K562 (cell line): ENCODE data around the gene ANKRD61. TPM values are rescaled to one million over a fixed set of nuclear protein-coding genes. Genes with fewer than 3 reads are reported as not detected.
A peak's percentile ranks its signal among the peaks of the same experiment; 100 is the strongest.

Source experiments
- BHLHE40 ChIP-seq: IDR thresholded peaks from 2 replicates; pipeline ENCODE4 v1.6.1; 2011; ENCODE audit warnings: low read length, improper control_type of control experiment
- RB1 ChIP-seq: fragments of 450-650 bp; IDR thresholded peaks from 2 replicates; pipeline ENCODE4 v1.6.1; 2017; ENCODE audit warnings: low read depth, mild to moderate bottlenecking
- SMC3 ChIP-seq: conservative IDR thresholded peaks from 2 replicates; pipeline ENCODE4 v1.6.1; 2011; ENCODE audit warnings: low read depth, low read length, improper control_type of control experiment; ENCODE audit not compliant: insufficient read depth
- ZFP30 ChIP-seq: fragments of 250-450 bp; sonication (Bioruptor Pico); IDR thresholded peaks from 2 replicates; pipeline ENCODE4 v1.8.0; 2022; ENCODE audit warnings: moderate library complexity, mild to moderate bottlenecking, inconsistent platforms, borderline replicate concordance
- ZNF134 ChIP-seq: fragments of 250-450 bp; sonication (Bioruptor Pico); conservative IDR thresholded peaks from 2 replicates; pipeline ENCODE4 v1.4.0; 2020
- ZNF311 ChIP-seq: fragments of 250-450 bp; sonication (Bioruptor Pico); IDR thresholded peaks from 2 replicates; pipeline ENCODE4 v1.4.0; 2020; ENCODE audit warnings: mild to moderate bottlenecking, moderate library complexity
- ZNF431 ChIP-seq: sonication (generic); formaldehyde crosslinking; IDR thresholded peaks from 2 replicates; pipeline ENCODE4 v1.8.0; 2022; ENCODE audit warnings: mild to moderate bottlenecking, missing genetic modification reagents
- polyA plus RNA-seq, 8 experiments: library from polyadenylated mRNA; depleted of rRNA in 4 of 8; stranded (reverse) in 5 of 8; unstranded in 3 of 8; fragments of >200 nt; fragmentation: Nextera tagmentation in 2 of 8; fragmentation: Illumina TruSeq in 1 of 8; extraction: Ambion mirVana in 2 of 8; extraction: Trizol in 1 of 8; gene quantifications; 2 replicates each; pipeline versions ENCODE4 v1.2.1 to v1.2.3, GENCODE V29; 2011 to 2014; ENCODE audit warnings: inconsistent platforms in 1 of 8, missing spikeins in 1 of 8
- total RNA-seq, 7 experiments: library from RNA; depleted of rRNA in 6 of 7; stranded (reverse); fragments of >200 nt in 6 of 7; fragmentation: Illumina TruSeq in 2 of 7; extraction: Trizol in 2 of 7; gene quantifications; 2 replicates each; pipeline versions ENCODE4 v1.2.1 to v1.2.3, GENCODE V29; 2011 to 2021; ENCODE audit warnings: low replicate concordance in 1 of 7
- TF ChIP-seq, protein P1 (sequence below): fragments of 450-650 bp; IDR thresholded peaks from 2 replicates; pipeline ENCODE4 v1.6.1; 2016; ENCODE audit warnings: missing biosample characterization, missing genetic modification characterization
- TF ChIP-seq, protein P2 (sequence below): sonication (generic); formaldehyde crosslinking; IDR thresholded peaks from 2 replicates; pipeline ENCODE4 v1.8.0; 2023; ENCODE audit warnings: missing genetic modification reagents, mild to moderate bottlenecking, borderline replicate concordance
- TF ChIP-seq, protein P3 (sequence below): fragments of 250-450 bp; sonication (Bioruptor Pico); IDR thresholded peaks from 2 replicates; pipeline ENCODE4 v1.8.0; 2021; ENCODE audit warnings: mild to moderate bottlenecking, moderate library complexity
- TF ChIP-seq, protein P4 (sequence below): sonication (generic); formaldehyde crosslinking; IDR thresholded peaks from 2 replicates; pipeline ENCODE4 v1.5.0; 2020; ENCODE audit warnings: missing genetic modification reagents

Gene ANKRD61
- total and polyA plus RNA-seq, 9 of the 15 experiments (the other 6 are each of a cell fraction or from before 2014, with no cell fraction given), result 0.08 to 0.11 (median 0.09) TPM; not detected in 5

DNA sequence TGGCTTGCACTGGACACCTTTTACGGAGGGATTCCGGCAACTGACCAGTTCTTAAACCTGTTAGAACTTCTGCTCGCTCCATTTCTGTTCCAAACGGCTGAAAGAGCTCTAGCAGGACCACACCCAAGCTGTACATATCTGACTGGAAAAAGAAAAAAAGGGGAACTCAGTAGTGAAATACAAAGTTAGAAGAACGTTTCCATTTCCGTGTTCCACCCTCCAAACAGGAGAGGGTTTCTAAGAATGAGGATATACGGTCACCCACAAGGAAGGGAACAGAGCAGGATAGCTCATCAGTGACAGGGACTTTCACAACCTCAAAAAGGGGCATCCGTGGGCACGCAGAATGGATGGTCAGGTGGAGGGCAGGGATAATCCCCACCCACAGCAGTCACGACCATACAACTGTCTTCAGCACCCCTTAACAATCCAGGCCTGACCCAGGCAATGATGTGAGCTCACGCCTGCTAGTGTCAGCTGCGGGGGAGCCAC lies 4.3 kb upstream of the ANKRD61 start (continued):
- no peak for TF ChIP-seq RB1
- no peak for TF ChIP-seq SMC3
- no peak for TF ChIP-seq ZFP30 (CRISPR knock-in tag)
- TF ChIP-seq, protein P1, sequence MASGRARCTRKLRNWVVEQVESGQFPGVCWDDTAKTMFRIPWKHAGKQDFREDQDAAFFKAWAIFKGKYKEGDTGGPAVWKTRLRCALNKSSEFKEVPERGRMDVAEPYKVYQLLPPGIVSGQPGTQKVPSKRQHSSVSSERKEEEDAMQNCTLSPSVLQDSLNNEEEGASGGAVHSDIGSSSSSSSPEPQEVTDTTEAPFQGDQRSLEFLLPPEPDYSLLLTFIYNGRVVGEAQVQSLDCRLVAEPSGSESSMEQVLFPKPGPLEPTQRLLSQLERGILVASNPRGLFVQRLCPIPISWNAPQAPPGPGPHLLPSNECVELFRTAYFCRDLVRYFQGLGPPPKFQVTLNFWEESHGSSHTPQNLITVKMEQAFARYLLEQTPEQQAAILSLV (tag), result no peak
- TF ChIP-seq ZNF134 (CRISPR knock-in tag), result no peak
- peak; percentile 60; the same call in 1 of the 2 replicates for TF ChIP-seq ZNF431 (CRISPR knock-in tag)
- TF ChIP-seq, protein P2, sequence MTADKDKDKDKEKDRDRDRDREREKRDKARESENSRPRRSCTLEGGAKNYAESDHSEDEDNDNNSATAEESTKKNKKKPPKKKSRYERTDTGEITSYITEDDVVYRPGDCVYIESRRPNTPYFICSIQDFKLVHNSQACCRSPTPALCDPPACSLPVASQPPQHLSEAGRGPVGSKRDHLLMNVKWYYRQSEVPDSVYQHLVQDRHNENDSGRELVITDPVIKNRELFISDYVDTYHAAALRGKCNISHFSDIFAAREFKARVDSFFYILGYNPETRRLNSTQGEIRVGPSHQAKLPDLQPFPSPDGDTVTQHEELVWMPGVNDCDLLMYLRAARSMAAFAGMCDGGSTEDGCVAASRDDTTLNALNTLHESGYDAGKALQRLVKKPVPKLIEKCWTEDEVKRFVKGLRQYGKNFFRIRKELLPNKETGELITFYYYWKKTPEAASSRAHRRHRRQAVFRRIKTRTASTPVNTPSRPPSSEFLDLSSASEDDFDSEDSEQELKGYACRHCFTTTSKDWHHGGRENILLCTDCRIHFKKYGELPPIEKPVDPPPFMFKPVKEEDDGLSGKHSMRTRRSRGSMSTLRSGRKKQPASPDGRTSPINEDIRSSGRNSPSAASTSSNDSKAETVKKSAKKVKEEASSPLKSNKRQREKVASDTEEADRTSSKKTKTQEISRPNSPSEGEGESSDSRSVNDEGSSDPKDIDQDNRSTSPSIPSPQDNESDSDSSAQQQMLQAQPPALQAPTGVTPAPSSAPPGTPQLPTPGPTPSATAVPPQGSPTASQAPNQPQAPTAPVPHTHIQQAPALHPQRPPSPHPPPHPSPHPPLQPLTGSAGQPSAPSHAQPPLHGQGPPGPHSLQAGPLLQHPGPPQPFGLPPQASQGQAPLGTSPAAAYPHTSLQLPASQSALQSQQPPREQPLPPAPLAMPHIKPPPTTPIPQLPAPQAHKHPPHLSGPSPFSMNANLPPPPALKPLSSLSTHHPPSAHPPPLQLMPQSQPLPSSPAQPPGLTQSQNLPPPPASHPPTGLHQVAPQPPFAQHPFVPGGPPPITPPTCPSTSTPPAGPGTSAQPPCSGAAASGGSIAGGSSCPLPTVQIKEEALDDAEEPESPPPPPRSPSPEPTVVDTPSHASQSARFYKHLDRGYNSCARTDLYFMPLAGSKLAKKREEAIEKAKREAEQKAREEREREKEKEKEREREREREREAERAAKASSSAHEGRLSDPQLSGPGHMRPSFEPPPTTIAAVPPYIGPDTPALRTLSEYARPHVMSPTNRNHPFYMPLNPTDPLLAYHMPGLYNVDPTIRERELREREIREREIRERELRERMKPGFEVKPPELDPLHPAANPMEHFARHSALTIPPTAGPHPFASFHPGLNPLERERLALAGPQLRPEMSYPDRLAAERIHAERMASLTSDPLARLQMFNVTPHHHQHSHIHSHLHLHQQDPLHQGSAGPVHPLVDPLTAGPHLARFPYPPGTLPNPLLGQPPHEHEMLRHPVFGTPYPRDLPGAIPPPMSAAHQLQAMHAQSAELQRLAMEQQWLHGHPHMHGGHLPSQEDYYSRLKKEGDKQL (CRISPR knock-in tag), result 0 out of 2 replicates have a peak, but pooled peaks have one; percentile 44
- TF ChIP-seq, protein P3, sequence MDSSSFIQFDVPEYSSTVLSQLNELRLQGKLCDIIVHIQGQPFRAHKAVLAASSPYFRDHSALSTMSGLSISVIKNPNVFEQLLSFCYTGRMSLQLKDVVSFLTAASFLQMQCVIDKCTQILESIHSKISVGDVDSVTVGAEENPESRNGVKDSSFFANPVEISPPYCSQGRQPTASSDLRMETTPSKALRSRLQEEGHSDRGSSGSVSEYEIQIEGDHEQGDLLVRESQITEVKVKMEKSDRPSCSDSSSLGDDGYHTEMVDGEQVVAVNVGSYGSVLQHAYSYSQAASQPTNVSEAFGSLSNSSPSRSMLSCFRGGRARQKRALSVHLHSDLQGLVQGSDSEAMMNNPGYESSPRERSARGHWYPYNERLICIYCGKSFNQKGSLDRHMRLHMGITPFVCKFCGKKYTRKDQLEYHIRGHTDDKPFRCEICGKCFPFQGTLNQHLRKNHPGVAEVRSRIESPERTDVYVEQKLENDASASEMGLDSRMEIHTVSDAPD (CRISPR knock-in tag), result no peak
- no peak for TF ChIP-seq BHLHE40
- TF ChIP-seq, protein P4, sequence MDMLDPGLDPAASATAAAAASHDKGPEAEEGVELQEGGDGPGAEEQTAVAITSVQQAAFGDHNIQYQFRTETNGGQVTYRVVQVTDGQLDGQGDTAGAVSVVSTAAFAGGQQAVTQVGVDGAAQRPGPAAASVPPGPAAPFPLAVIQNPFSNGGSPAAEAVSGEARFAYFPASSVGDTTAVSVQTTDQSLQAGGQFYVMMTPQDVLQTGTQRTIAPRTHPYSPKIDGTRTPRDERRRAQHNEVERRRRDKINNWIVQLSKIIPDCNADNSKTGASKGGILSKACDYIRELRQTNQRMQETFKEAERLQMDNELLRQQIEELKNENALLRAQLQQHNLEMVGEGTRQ (CRISPR knock-in tag), result no peak
- no peak for TF ChIP-seq ZNF311 (CRISPR knock-in tag)
